Activated CD4-positive, CD25-positive, alpha-beta regulatory T cell (primary cell): ENCODE data around the gene EPN3.

Experiments
- DNase-seq, 4 experiments: peaks; one replicate each; lab custom pipeline; 2025; lab: John Stamatoyannopoulos, UW

EPN3 gene

GRCh38 chr17:50532452-50533024 is at the start of gene EPN3:
Gene EPN3 (plus strand): TSS chr17:50532735. CDS start chr17:50536557, 3,822 bp downstream.
- DNase-seq: no peak

DNA sequence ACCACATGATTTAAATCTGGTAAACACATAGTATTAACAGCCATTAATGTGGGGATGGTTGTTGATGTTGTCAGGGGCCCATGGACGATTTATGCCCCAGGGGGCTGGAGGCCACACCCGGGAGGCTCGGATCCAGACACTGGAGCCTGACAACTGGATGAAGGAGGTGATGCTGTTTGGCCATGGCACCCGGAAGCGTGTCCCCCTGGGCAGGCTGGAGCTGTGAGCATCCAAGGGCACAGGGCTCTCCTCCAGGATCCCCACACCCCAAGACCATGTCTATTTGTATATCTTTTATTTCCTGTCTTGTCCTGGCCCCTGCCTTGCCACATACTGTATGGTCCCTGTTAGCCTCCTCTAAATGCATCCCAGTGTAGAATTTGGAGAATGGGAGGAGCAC is 49.3 kb upstream of the EPN3 start:
- no peak for DNase-seq

- DNase-seq: no peak
Measured at GRCh38 chr17:50484386-50485155, 48.0 kb upstream of the EPN3 start.

DNA sequence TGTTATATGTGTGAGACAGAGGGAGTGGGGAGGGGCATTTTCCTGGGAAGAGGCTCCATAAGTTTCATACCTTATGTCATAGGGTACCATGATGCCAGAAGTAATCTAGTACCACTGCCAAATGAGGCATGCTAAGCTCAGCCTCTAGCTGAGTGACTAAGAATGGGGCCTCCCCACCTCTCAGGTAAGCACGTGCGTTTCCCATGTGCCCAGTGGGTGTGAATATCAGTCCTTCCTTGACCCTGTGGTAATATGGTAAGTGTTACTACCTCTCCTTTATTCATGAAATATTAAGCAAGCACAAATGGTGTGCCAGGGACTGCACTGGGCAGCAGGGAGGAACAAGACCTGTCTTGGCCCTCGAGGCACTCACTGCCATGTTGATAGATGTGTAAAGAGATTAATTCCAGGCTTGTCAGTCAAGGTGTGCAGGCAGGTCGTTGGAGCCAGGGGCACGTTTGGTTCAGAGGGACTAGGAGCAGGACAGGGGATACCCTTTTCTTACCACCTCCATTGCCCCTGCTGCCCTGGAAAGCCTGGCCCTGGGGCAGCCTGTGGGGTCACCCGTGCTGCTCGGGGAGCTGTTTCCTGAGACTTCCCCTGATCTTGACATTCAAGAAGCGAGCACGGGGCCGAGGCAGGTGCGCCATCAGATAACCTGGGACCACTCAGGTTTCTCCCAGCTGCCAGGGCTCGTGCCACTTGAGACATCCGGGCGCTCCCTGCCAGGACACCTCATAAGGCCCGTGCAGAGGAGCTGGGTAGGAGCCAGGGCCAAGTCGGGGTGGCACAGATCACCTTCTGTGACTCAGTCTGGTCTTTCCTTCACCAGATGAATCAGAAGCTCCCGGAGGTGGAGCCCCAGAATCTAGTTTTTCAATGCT is 45.1 kb upstream of the EPN3 start:
- no peak for DNase-seq

DNA sequence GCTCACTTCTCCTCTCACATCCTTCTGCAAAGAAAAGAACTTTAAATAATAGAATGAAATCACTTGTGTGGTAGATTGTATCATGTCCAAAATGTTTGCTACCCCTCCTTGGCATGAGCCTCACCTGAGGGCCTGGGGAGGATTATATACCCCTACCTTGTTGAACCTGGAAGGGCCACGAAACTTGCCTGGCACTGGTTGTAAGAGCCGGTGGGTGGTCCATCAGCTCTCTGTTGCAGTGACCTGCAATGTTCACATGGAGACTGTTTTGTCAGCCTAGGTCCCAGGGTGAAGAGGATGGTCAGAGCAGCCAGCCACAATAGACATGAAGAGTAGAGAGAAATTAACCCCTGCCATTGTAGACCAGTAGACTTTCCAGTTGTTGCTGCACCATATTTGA is 43.7 kb upstream of the EPN3 start:
- no peak for DNase-seq

DNA sequence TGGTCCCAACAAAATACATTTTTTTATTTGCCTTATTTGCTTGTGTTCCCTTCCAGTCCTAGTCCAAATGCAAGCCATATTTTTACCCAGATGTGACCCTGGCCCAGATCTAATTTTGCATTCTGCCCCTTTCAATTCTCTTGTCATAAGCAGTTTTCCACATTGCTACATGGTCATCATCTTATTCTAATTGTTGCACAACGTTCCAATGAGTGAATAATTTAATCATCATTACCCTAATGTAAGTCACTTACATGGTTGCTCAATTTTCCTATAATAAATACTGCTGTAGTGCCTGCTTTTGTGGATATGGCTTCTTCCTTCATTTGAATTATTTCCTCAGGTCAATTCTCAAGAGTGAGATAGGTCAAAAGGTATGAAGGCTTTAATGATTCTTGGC is 41.0 kb upstream of the EPN3 start:
- no peak for DNase-seq

DNA sequence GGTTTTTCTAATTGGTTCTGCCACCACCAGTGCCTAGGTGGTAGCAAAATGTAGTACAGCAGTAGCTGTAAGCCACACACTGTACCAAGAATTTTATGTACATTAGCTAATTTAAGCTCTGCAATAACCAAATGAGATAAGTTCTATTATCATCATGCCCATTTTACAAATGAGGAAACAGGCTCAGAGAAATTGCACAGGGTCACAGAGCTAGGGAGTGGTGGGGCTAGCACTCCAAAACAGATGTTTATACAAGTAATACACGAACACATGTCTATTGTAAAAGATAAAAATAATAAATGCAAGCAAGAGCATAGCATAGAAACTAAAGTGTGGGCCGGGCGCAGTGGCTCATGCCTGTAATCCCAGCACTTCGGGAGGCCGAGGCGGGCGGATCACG is 40.3 kb upstream of the EPN3 start:
- DNase-seq: no peak

DNA sequence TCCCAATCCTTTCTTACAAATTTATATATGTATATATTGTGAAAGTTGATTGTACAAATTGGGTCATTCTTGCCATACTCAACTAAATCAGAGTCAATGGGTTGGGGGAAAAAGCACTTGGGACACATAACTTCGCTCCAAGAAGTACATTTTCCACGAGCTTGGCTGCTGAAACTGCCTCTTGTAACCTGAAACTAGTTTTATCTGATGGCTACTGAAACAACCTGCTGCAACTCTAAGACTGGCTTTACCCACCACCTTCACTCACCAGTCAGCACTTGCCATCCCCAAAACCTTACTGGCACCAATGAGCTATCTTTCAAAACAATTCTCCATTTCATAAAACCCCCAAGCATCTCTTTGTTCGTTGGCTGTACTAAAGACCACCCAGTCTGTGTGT is 38.8 kb upstream of the EPN3 start:
- no peak for DNase-seq

- DNase-seq: no peak
Measured at GRCh38 chr17:50495217-50495823, 37.2 kb upstream of the EPN3 start.

GRCh38 chr17:50495918-50496317 is 36.6 kb upstream of the EPN3 start:
- DNase-seq: no peak

GRCh38 chr17:50498021-50498874 is 34.3 kb upstream of the EPN3 start:
- DNase-seq: no peak

DNA sequence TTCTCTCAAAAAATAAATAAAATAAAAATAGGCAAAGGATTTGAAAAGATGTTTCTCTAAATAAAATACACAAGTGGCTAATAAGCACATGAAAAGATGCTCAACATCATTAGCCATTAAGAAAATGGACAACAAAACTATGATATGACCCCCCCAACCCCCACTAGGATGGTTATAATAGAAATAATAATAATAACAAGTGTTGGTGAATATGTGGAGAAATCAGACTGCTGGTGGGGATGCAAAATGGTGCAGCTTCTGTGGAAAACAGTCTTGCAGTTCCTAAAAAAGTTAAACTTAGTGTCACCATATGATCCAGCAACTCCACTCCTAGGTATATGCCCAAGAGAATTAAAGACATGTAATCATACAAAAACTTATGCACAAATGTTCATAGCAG is 33.3 kb upstream of the EPN3 start:
- no peak for DNase-seq

GRCh38 chr17:50499721-50500120 is 32.8 kb upstream of the EPN3 start:
- DNase-seq: no peak

DNA sequence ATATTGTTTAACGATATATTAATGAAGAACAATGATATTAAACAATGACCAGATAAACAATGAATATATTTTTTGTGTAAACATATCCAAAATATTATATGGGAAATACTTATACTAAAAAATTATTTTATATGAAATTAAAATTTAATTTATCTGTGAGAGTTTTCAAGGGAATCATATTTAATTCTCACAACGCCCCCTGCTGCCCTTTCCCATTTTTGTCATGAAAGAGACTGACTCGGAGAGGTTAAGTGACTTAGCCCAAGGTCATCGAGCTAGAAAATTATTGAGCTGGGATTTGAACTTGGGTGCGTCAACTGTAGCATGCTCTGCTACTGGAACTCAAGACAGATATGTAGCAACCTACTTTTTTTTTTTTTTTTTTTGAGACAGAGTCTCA is 31.5 kb upstream of the EPN3 start:
- DNase-seq: peak in 1 of 4 experiments; percentile 10

- no peak for DNase-seq
Measured at GRCh38 chr17:50502301-50502990, 30.1 kb upstream of the EPN3 start.

DNA sequence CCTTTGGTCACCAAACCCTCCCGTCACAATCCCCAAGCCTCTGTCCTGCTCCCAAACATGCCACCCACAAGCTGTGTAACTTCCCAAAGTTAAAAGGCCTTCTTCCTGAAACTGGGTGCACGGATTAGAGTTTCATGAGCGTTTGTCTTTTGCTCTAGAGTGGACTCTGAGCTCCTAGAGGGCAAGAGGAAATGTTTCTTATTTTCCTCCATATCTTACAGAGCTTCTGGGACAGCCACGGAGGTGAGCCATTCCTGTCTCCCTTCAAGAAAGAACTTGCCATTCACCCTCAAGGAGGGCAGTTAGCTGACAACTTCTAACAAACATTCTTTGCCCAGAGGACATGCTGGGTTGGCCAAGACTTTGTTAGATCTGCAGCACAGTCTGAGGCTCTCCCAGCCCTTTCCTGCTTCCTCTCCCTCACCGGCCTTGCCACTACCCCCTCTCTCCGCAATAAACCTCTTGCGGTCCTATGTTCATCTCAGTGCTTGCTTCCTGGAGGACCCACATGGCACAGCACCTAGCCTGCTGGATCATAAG is 26.9 kb upstream of the EPN3 start:
- DNase-seq: no peak

- no peak for DNase-seq
Measured at GRCh38 chr17:50506298-50506697, 26.2 kb upstream of the EPN3 start.

GRCh38 chr17:50507871-50508572 is 24.5 kb upstream of the EPN3 start, which contains the start of gene MYCBPAP:
Gene MYCBPAP (plus strand): TSS chr17:50508439. CDS start chr17:50508675, 236 bp downstream.
- DNase-seq: peak; percentile 63 to 73 (median 65)

GRCh38 chr17:50508573-50509460 is 23.7 kb upstream of the EPN3 start:
- DNase-seq: no peak
